Prostate gland (tissue), 2 donors: ENCODE results near the gene LYRM9. TPM values are rescaled to one million over a fixed set of nuclear protein-coding genes. Genes with fewer than 3 reads are reported as not detected.

Source experiments
- DNase-seq: peaks from one replicate; pipeline ENCODE4 v3.0.0-alpha.2; 2019; ENCODE audit warnings: low spot score
- H3K27ac ChIP-seq, 2 donors: fragments of 200-600 bp; sonication (generic); 2 replicates each; pipeline ENCODE4 v1.5.1; 2017 to 2019
- H3K27me3 ChIP-seq: fragments of 200-600 bp; sonication (generic); replicated peaks from 2 replicates; pipeline ENCODE4 v1.5.1; 2019; ENCODE audit not compliant: insufficient read depth
- H3K36me3 ChIP-seq, 2 donors: fragments of 200-600 bp; sonication (generic); 1 replicate in 1 of 2; 2 replicates in 1 of 2; pipeline versions ENCODE4 v1.5.1 to v1.8.1; 2017 to 2019
- H3K4me1 ChIP-seq: fragments of 200-600 bp; sonication (generic); replicated peaks from 2 replicates; pipeline ENCODE4 v1.5.1; 2019
- H3K4me3 ChIP-seq, 2 donors: fragments of 200-600 bp; sonication (generic); 2 replicates each; pipeline ENCODE4 v1.5.1; 2017 to 2019
- H3K9me3 ChIP-seq: fragments of 200-600 bp; sonication (generic); 2 replicates; pipeline ENCODE4 v1.5.1; 2017
- POLR2A ChIP-seq: fragments of 450-650 bp; IDR thresholded peaks from one replicate; pipeline ENCODE4 v1.6.1; 2016; ENCODE audit warnings: antibody characterized with exemption, mild to moderate bottlenecking
- POLR2AphosphoS5 ChIP-seq: sonication (generic); formaldehyde crosslinking; IDR thresholded peaks from one replicate; pipeline ENCODE4 v1.6.1; 2017; ENCODE audit warnings: antibody characterized with exemption
- WGBS: methylation state at CpG from one replicate; pipeline ENCODE4 v1.1.5; 2018; 5-methylcytosine and 5-hydroxymethylcytosine counted together
- intact Hi-C: fragments of 100-400 bp; cut with DNase I; formaldehyde crosslinking; loops from one replicate; pipeline ENCODE4 v1.14.2; 2022
- total RNA-seq, 2 donors: library from RNA; depleted of rRNA; stranded (reverse); fragments of >200 nt; gene quantifications; one replicate each; pipeline ENCODE4 v1.1.0, GENCODE V29; 2016
- TF ChIP-seq, protein P1 (sequence below), 4 experiments: fragments of 200-600 bp in 2 of 4; fragments of 450-650 bp in 2 of 4; sonication (generic) in 2 of 4; IDR thresholded peaks; 1 replicate in 3 of 4; 2 replicates in 1 of 4; pipeline ENCODE4 v1.5.1; 2016 to 2019; ENCODE audit warnings: antibody characterized with exemption in 4 of 4, mild to moderate bottlenecking in 2 of 4, moderate library complexity in 2 of 4

LYRM9 gene
- total RNA-seq, 2 donors from 2014 or later = 26.1 to 30.9 TPM

GRCh38 chr17:27938864-27939263 is 45.7 kb upstream of the LYRM9 start:
- Histone ChIP-seq H3K9me3 (no peaks in the 10 kb centered on the region), H3K4me1 (no peaks in the 10 kb centered on the region), H3K27me3 (no peaks in the 10 kb centered on the region), H3K36me3 (no peaks in the 10 kb centered on the region), H3K4me3 (no peak overlapping the region), H3K27ac (no peak overlapping the region)
- TF ChIP-seq, protein P1, sequence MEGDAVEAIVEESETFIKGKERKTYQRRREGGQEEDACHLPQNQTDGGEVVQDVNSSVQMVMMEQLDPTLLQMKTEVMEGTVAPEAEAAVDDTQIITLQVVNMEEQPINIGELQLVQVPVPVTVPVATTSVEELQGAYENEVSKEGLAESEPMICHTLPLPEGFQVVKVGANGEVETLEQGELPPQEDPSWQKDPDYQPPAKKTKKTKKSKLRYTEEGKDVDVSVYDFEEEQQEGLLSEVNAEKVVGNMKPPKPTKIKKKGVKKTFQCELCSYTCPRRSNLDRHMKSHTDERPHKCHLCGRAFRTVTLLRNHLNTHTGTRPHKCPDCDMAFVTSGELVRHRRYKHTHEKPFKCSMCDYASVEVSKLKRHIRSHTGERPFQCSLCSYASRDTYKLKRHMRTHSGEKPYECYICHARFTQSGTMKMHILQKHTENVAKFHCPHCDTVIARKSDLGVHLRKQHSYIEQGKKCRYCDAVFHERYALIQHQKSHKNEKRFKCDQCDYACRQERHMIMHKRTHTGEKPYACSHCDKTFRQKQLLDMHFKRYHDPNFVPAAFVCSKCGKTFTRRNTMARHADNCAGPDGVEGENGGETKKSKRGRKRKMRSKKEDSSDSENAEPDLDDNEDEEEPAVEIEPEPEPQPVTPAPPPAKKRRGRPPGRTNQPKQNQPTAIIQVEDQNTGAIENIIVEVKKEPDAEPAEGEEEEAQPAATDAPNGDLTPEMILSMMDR (IDR thresholded peaks at IDR 0.05) = no peak
- no peak for TF ChIP-seq POLR2AphosphoS5
- no peak for TF ChIP-seq POLR2A
- intact Hi-C loops = no loop called here
- 71% methylated on average over 4 of the region's 4 CpGs for WGBS
- no peak for DNase-seq

- H3K36me3 ChIP-seq = no peaks in the 10 kb centered on the region
- no peaks in the 10 kb centered on the region for H3K4me1 ChIP-seq
- H3K4me3 ChIP-seq = no peak overlapping the region
- TF ChIP-seq POLR2A (no peak), POLR2AphosphoS5 (no peak)
- TF ChIP-seq, protein P1 (IDR thresholded peaks at IDR 0.05) = no peak
- H3K27ac ChIP-seq = no peak overlapping the region
- intact Hi-C loops = no loop called here
- H3K9me3 ChIP-seq = no peaks in the 10 kb centered on the region
- no peak for DNase-seq
- H3K27me3 ChIP-seq = no peaks in the 10 kb centered on the region
These were observed 45.1 kb upstream of the LYRM9 start for GRCh38 chr17:27938241-27938640.

GRCh38 chr17:27937025-27937546 is 43.9 kb upstream of the LYRM9 start:
- TF ChIP-seq POLR2A (no peak), POLR2AphosphoS5 (no peak)
- Histone ChIP-seq H3K4me3 (no peak overlapping the region), H3K27ac (no peak overlapping the region), H3K9me3 (no peaks in the 10 kb centered on the region), H3K36me3 (no peaks in the 10 kb centered on the region), H3K4me1 (no peaks in the 10 kb centered on the region), H3K27me3 (no peaks in the 10 kb centered on the region)
- no peak for DNase-seq
- intact Hi-C loops = no loop called here
- 85% methylated on average over 8 of the region's 8 CpGs for WGBS

DNA sequence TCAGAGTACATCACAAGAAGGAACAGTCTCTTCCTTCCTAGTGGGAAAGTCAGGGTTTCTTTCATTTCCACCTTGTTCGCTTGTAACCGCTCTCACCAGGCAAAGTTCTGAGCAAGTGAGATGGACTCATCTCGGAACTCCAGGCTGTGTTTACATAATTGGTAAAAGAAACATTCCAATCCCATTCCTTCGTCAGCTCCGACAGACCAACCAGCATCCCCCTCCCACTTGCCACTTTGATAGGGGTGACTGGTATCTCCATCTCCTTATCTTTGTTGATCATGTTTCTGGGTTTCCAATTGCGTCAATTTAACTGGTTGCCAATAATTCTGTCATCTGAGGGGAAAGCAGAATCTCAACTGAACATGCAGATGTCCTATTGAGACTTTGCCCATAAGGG is 36.8 kb upstream of the LYRM9 start:
- no peaks in the 10 kb centered on the region for H3K27me3 ChIP-seq
- TF ChIP-seq, protein P1 (IDR thresholded peaks at IDR 0.05) = no peak
- TF ChIP-seq POLR2AphosphoS5 (no peak), POLR2A (no peak)
- H3K4me3 ChIP-seq = no peak overlapping the region
- 29% methylated on average over 6 of the region's 6 CpGs for WGBS
- H3K27ac ChIP-seq = no peak overlapping the region
- H3K9me3 ChIP-seq = no peaks in the 10 kb centered on the region
- no peaks in the 10 kb centered on the region for H3K4me1 ChIP-seq
- intact Hi-C loops = no loop called here
- DNase-seq = no peak
- H3K36me3 ChIP-seq = no peaks in the 10 kb centered on the region

DNA sequence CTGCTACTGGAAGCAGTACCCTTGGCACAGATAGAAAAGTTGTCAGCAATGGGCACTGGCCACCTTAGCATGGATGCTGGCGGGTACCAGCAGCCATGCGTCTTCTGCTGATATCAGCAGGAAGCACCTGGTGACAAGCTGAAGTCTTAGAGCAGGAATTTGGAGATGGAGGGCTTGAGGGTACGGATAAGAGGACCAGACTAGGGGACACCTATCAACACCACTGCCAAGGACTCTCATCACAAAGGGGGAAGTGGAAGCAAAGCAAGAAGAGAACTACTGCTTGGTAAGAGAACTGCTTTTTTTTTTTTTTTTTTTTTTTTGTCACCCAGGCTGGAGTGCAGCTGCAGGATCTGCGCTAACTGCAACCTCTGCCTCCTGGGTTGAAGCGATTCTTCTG is 35.4 kb upstream of the LYRM9 start:
- Histone ChIP-seq H3K4me1 (no peaks in the 10 kb centered on the region), H3K27me3 (no peaks in the 10 kb centered on the region), H3K9me3 (no peaks in the 10 kb centered on the region), H3K4me3 (no peak overlapping the region), H3K27ac (no peak overlapping the region), H3K36me3 (no peaks in the 10 kb centered on the region)
- TF ChIP-seq POLR2AphosphoS5 = no peak
- no peak for TF ChIP-seq POLR2A
- TF ChIP-seq, protein P1 (IDR thresholded peaks at IDR 0.05) = no peak
- intact Hi-C loops = no loop called here
- 88% methylated on average over 5 of the region's 5 CpGs for WGBS
- no peak for DNase-seq
